HG03064 (cell line): ENCODE measurements around the gene RRP12.

Experiments
- ATAC-seq: cut with Tn5 transposase; IDR thresholded peaks from one replicate; pipeline ENCODE4 v1.9.1; 2021; ENCODE audit warnings: low read depth; ENCODE audit not compliant: unreplicated experiment

RRP12 gene

DNA sequence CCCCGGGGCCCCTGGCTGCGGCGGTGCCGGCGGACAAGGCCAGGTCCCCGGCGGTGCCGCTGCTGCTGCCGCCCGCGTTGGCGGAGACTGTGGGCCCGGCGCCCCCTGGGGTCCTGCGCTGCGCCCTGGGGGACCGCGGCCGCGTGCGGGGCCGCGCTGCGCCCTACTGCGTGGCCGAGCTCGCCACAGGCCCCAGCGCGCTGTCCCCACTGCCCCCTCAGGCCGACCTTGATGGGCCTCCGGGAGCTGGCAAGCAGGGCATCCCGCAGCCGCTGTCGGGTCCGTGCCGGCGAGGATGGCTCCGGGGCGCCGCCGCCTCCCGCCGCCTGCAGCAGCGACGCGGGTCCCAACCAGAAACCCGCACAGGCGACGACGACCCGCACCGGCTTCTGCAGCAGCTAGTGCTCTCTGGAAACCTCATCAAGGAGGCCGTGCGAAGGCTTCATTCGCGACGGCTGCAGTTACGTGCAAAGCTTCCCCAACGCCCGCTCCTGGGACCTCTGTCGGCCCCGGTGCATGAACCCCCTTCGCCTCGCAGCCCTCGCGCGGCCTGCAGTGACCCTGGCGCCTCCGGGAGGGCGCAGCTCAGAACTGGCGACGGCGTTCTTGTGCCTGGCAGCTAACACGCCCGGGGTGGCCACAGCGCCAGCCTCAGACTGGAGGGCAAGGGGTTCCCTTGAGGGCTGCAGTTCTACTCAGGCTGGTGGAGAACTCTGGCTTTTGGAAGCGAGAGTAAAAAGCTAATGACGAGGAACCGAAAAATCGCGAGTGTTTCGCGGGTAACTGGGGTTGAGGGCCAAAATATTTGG lies 81.3 kb downstream of the RRP12 start:
- peak; percentile 24 for ATAC-seq

DNA sequence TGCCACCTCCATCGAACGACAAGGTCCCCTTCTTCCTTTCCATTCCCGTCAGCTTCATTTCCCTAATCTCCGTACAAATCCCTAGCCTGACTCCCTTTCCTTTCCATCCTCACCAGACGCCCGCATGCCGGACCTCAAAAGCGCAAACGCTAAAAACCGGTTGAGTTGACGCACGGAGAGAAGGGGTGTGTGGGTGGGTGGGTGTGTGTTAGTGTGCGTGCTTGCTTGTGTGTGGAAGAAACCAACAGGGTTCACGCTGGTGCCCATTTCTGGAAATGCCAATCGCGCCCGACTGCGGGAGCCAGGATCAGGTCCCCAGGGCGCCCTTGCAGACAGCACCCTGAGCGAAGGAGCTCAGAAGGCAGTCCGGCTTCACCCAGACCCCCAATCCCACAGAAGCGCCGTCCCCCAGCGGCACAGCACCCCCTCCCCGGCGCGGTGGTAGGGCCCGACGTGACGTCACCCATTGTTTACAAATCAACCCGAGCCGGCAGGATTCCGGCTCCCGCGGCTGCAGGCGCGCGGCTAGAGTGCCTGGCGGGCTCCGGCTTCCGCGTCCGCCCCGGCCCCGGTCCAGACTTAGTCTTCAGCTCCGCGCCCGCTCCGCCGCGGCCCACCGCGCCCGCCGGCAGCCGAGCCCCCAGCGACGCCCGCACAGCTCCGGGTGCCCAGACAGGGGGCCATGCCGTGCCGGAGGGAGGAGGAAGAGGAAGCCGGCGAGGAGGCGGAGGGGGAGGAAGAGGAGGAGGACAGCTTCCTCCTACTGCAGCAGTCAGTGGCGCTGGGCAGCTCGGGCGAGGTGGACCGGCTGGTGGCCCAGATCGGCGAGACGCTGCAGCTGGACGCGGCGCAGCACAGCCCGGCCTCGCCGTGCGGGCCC lies 82.1 kb downstream of the RRP12 start, which contains the start of gene FRAT1:
Gene FRAT1, plus strand, starts transcription at position 500 of the 880 bp plus-strand sequence. Its CDS starts 183 bp downstream, at position 683.
- peak; percentile 75 for ATAC-seq

DNA sequence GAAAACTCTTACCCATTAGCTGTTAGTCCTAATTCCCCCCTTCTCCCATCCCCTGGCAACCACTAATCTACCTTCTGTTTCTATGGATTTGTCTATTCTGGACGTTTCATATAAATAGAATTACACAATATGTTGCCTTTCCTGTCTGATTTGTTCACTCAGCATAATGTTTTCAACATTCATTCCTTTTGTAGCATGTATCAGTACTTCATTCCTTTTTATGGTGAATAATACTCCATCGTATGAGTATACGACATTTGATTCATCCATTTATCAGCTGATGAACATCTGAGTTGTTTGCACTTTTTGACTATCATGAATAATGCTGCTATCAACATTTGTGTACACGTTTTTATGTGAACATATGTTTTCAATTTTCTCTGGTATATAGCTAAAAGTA lies 86.5 kb downstream of the RRP12 start:
- ATAC-seq, result no peak

DNA sequence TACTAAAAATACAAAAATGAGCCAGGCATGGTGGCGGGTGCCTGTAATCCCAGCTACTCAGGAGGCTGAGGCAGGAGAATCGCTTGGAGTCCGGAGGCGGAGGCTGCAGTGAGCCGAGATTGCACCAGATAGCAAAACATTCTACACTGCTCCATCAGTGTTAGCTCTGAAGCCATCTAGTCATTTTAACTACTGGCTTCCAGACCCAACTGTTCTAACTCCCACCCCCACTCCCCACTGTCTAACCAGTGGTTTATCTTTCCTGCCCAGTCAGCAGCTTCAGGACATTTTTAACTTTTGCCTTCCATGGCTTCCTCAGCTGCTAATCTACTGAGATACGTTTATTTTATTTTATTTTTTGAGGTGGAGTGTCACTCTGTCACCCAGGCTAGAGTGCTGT lies 88.2 kb downstream of the RRP12 start:
- ATAC-seq, result no peak

DNA sequence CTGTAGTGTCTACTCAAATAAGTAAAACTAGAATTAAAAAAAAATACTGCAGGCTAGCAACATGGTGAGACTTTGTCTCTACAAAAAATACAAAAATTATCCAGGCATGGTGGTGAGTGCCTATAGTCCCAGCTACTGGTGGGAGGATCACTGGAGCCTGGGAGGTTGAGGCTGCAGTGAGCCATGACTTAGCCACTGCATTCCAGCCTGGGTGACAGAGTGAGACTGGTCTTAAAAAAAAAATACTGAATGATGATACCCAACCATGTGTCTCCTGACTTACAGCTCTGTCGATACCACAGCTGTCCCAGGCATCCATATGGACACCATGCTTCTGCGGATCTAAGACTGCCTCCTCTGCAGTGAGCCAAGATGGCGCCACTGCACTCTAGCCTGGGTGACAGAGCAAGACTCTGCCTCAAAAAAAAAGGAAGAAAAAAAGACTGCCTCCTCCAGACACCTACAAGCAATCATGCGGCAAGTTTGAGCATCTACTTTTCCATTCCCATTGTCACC lies 90.0 kb downstream of the RRP12 start:
- no peak for ATAC-seq

DNA sequence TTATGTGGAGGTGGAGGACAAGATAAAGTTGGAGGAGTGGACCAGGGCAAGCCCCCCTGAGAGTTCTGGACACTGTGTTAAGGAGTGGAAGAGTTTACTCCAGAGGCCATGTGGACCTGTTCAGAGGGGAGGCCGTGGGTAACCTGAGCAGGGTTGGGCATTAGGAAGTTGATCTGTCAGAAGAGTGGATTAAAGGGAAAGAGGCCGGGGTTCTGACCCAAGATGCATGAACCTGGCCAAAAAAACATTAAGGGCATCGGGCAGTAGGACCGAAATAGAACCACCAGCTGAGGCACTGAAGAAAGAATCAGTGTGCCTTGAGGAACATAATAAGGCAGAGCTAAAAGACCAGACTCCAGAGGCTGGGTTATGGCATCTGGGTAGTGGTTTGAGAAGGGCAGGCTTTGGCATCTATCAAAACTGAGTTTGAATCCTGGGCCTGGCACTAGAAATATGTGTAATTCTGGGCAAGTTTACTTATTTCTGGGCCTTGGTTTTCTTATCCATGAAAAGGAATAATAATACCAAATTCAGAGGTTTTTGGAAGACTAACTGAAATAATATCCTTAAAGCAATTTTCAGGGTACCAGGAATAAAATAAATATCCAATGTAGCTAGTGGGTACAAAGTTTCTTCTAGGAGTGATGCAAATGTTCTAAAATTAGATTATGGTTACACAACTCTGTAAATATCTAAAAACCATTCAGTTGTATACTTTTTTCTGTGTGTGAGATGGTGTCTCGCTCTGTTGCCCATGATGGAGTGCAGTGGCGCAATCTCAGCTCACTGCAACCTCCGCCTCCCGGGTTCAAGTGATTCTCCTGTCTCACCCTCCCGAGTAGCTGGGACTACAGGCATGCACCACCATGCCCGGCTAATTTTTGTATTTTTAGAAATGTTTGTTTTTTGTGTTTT lies 93.0 kb downstream of the RRP12 start:
- no peak for ATAC-seq

DNA sequence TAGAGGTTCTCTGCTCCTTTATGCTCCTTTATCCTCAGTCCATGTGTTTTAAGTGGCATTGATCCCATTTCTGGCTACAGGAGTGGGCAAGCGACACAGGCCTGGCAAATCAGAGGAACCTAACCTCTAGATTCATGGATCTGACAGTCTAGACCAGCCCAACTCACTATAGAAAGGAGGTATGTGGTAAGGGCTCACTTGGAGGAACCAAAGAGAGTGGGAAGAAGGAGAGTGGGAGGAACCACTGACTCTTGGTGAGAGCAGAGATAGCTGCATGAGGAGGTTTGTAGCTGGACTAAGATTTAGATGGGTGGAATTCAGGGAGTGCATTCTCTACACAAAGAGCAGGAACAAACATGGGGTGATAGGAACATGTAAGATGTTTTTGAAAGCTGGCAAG lies 93.7 kb downstream of the RRP12 start:
- no peak for ATAC-seq
